A549 (cell line): ENCODE measurements around the gene COBL.

Experiments
- CHD2 ChIP-seq: fragments of 150-350 bp; IDR thresholded peaks from 2 replicates; pipeline ENCODE4 v1.6.1; 2014; ENCODE audit warnings: low read length; ENCODE audit not compliant: partially characterized antibody
- CHD4 ChIP-seq: fragments of 200-600 bp; sonication (generic); IDR thresholded peaks from 2 replicates; pipeline ENCODE4 v1.6.1; 2016; ENCODE audit warnings: antibody characterized with exemption, mild to moderate bottlenecking, borderline replicate concordance
- CTCF ChIP-seq: fragments of >200 bp; sonication (Bioruptor Twin); formaldehyde crosslinking; IDR thresholded peaks from 3 replicates; pipeline ENCODE4 v1.5.1; 2016
- JUNB ChIP-seq: fragments of >200 bp; sonication (Bioruptor Twin); formaldehyde crosslinking; IDR thresholded peaks from 2 replicates; pipeline ENCODE4 v1.6.1; 2016
- KDM5A ChIP-seq: fragments of 200-600 bp; sonication (generic); IDR thresholded peaks from 2 replicates; pipeline ENCODE4 v1.6.1; 2016; ENCODE audit warnings: antibody characterized with exemption, mild to moderate bottlenecking
- MAX ChIP-seq: IDR thresholded peaks from 2 replicates; pipeline ENCODE4 v1.6.1; 2012
- MYC ChIP-seq: IDR thresholded peaks from 2 replicates; pipeline ENCODE4 v1.6.1; 2012; ENCODE audit warnings: mild to moderate bottlenecking, inconsistent platforms, low read length, improper control_type of control experiment, borderline replicate concordance
- NR3C1 ChIP-seq: fragments of >200 bp; sonication (Bioruptor Twin); formaldehyde crosslinking; IDR thresholded peaks from 3 replicates; pipeline ENCODE4 v1.6.1; 2017
- REST ChIP-seq: fragments of 200-600 bp; sonication (generic); IDR thresholded peaks from 2 replicates; pipeline ENCODE4 v1.6.1; 2016; ENCODE audit warnings: antibody characterized with exemption, mild to moderate bottlenecking, moderate library complexity
- SMC3 ChIP-seq: fragments of >200 bp; sonication (Bioruptor Twin); formaldehyde crosslinking; IDR thresholded peaks from 3 replicates; pipeline ENCODE4 v1.6.1; 2018; ENCODE audit warnings: inconsistent platforms

DNA sequence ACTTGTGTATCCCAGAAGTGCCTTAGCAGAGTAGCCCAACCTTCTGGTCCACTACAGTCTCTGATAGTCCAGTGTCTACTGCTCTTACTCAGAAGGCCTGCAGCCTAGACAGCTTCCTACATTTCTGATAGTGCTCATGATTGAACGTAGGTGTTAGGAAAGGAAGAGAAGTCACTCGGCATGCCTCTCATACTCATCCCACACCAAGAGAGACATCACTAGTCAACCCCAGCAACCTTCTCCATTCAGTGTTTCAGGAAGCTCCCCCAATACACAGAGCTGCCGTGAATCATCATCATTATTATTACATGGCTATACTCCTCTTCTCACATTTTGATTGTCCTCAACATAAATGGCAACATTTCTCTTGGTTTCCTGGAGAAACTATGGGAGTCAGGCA, 166.4 kb downstream of the COBL start:
- TF ChIP-seq KDM5A = no peak
- TF ChIP-seq CTCF = no peak
- no peak for TF ChIP-seq CHD2
- TF ChIP-seq CHD4 = no peak
- TF ChIP-seq MYC = no peak
- TF ChIP-seq SMC3 = no peak
- no peak for TF ChIP-seq MAX
- no peak for TF ChIP-seq REST
- TF ChIP-seq JUNB = no peak
- TF ChIP-seq NR3C1 = no peak
